ENCODE data around the gene LTBP4. TPM values are rescaled to one million over a fixed set of nuclear protein-coding genes. Genes with fewer than 3 reads are reported as not detected.

LTBP4 gene
- total and polyA plus RNA-seq, 2 donors (not counting 3 experiments of a cell fraction or from before 2014, with no cell fraction given): 25.9 to 38.0 TPM

DNA sequence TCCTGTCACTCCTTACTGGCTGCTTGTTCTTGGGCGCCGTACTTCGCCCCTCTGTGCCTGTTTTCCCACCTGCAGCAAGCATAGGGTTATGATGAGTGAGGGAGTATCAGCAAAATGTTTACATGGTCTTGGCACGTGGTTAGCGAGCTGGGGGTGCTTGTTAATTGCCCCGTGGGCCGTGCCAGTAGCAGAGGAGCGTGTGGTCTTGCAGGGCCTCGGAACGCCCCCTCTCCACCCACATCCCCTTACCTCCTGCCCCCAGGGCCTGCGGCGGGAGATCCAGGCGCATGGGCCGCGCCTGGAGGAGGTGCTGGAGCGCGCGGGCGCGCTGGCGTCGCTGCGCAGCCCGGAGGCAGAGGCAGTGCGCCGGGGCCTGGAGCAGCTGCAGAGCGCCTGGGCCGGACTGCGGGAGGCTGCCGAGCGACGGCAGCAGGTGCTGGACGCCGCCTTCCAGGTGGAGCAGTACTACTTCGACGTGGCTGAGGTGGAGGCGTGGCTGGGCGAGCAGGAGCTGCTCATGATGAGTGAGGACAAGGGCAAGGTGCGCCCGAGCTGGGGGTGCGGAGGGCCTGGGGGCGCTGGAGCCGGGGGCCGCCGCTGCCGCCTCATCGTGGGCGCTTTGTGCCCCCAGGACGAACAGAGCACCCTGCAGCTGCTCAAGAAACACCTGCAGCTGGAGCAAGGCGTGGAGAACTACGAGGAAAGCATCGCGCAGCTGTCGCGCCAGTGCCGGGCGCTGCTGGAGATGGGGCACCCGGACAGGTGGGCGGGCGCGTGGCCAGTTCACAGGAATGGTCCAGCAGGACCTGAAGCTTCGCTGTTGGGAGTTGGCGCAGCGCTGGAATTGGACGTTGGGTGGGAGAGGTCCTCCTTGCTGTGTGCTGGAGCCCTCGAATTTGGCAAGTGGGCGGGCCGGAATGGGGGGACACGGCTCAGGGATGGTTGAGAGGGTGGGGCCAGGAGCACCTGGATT is 47.0 kb upstream of the LTBP4 start:
- Histone ChIP-seq H4K20me1 (replicated peaks; ENCODE audit: control insufficient read depth, extremely low read depth, insufficient read depth, low read length) (no peaks in the 10 kb centered on the region), H3K36me3 (ENCODE audit: control insufficient read depth in 2 of 2, extremely low read depth in 1 of 2, insufficient read depth in 2 of 2, low read length in 2 of 2) (no peaks in the 10 kb centered on the region), H3K79me2 (ENCODE audit: control insufficient read depth, insufficient read depth, low read length) (no peaks in the 10 kb centered on the region), H2AFZ (ENCODE audit: low read depth, low read length) (no peak overlapping the region), H3K9me3 (replicated peaks; ENCODE audit: control insufficient read depth, insufficient read depth, low read length) (no peaks in the 10 kb centered on the region), H3K4me3 (replicated peaks in 1 of 3; ENCODE audit: insufficient read depth in 1 of 3, low read depth in 1 of 3, low read length in 3 of 3) (no peak overlapping the region), H3K4me1 (ENCODE audit: control insufficient read depth, extremely low read depth, insufficient read depth, low read length) (no peaks in the 10 kb centered on the region), H3K27me3 (ENCODE audit: control insufficient read depth in 2 of 2, insufficient read depth in 2 of 2, low read length in 2 of 2) (peaks cover 19 to 24% of the 10 kb centered on the region in 2 experiments), H3K4me2 (ENCODE audit: insufficient read depth, low read length) (no peak overlapping the region), H3K27ac (ENCODE audit: insufficient read depth, low read depth, low read length) (no peak overlapping the region), H3K9me1 (replicated peaks; ENCODE audit: control insufficient read depth, extremely low read depth, insufficient read depth, low read length) (no peaks in the 10 kb centered on the region), H3K9ac (replicated peaks; ENCODE audit: extremely low read depth, insufficient read depth, low read length) (no peak overlapping the region)
- FAIRE-seq (no peak), DNase-seq (ENCODE audit: low read depth, low spot score) (no peak)
- intact Hi-C loops (cut with micrococcal nuclease): no loop called here
- dilution Hi-C loops (cut with MboI; ENCODE audit: extremely low pct_ligation_motif_present, low sequenced_read_pairs): no loop called here
- no TSS peak for BruUV-seq (replicated peaks)
- TF ChIP-seq FOS (IDR thresholded peaks at IDR 0.05; ENCODE audit: borderline replicate concordance, insufficient read depth, low read length) (no peak), JUN (IDR thresholded peaks at IDR 0.05; ENCODE audit: borderline replicate concordance, insufficient read depth, insufficient read length, low read depth) (no peak), POLR2A (IDR thresholded peaks at IDR 0.05; ENCODE audit: low read depth, low read length) (no peak), EZH2 (IDR thresholded peaks at IDR 0.05; ENCODE audit: borderline replicate concordance, low read depth, low read length, severe bottlenecking) (no peak), POLR2AphosphoS5 (IDR thresholded peaks at IDR 0.05; ENCODE audit: insufficient read depth, low read depth, low read length) (no peak)
- TF ChIP-seq, protein P1, sequence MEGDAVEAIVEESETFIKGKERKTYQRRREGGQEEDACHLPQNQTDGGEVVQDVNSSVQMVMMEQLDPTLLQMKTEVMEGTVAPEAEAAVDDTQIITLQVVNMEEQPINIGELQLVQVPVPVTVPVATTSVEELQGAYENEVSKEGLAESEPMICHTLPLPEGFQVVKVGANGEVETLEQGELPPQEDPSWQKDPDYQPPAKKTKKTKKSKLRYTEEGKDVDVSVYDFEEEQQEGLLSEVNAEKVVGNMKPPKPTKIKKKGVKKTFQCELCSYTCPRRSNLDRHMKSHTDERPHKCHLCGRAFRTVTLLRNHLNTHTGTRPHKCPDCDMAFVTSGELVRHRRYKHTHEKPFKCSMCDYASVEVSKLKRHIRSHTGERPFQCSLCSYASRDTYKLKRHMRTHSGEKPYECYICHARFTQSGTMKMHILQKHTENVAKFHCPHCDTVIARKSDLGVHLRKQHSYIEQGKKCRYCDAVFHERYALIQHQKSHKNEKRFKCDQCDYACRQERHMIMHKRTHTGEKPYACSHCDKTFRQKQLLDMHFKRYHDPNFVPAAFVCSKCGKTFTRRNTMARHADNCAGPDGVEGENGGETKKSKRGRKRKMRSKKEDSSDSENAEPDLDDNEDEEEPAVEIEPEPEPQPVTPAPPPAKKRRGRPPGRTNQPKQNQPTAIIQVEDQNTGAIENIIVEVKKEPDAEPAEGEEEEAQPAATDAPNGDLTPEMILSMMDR (IDR thresholded peaks at IDR 0.05; ENCODE audit: extremely low read depth in 1 of 2, insufficient read depth in 1 of 2, low read depth in 1 of 2, low read length in 2 of 2): no peak
- ChIA-PET CTCF (interaction anchor here (1.5 kb wide), 2 partner anchors 12 to 30 kb away, joined by 3 read pairs; no protein-coding TSS in a partner anchor), POLR2A (no interaction called here)

Measured in endothelial cell of umbilical vein (primary cell).